Mesenchymal stem cell (in vitro differentiated cells and primary cell): ENCODE measurements around the gene SLC5A12.

Experiments
- DNase-seq: peaks from one replicate; pipeline ENCODE4 v3.0.0-alpha.2; 2013
- H2AFZ ChIP-seq: one replicate; pipeline ENCODE4 v1.6.1; 2013; ENCODE audit warnings: low read depth, mild to moderate bottlenecking, control low read depth, inconsistent platforms, low read length, moderate library complexity
- H2AK5ac ChIP-seq: 2 replicates; pipeline ENCODE4 v1.6.1; 2013; ENCODE audit warnings: low read length, moderate library complexity, mild to moderate bottlenecking, inconsistent platforms; ENCODE audit not compliant: severe bottlenecking
- H2BK120ac ChIP-seq: one replicate; pipeline ENCODE4 v1.6.1; 2013; ENCODE audit warnings: low read depth, mild to moderate bottlenecking, inconsistent platforms, low read length, moderate library complexity
- H2BK12ac ChIP-seq, 2 experiments: one replicate each; pipeline ENCODE4 v1.6.1; 2013; ENCODE audit warnings: inconsistent platforms in 2 of 2, low read length in 2 of 2, mild to moderate bottlenecking in 2 of 2, moderate library complexity in 2 of 2, control low read depth in 1 of 2
- H2BK15ac ChIP-seq: one replicate; pipeline ENCODE4 v1.6.1; 2013; ENCODE audit warnings: mild to moderate bottlenecking, low read depth, inconsistent platforms; ENCODE audit not compliant: poor library complexity, severe bottlenecking
- H2BK5ac ChIP-seq: 2 replicates; pipeline ENCODE4 v1.6.1; 2013; ENCODE audit warnings: low read depth, mild to moderate bottlenecking, low read length, control low read depth, inconsistent platforms; ENCODE audit not compliant: poor library complexity, severe bottlenecking
- H3K14ac ChIP-seq, 2 experiments: one replicate each; pipeline ENCODE4 v1.6.1; 2013; ENCODE audit warnings: inconsistent platforms in 2 of 2, low read length in 2 of 2, control low read depth in 1 of 2, mild to moderate bottlenecking in 1 of 2, moderate library complexity in 1 of 2
- H3K18ac ChIP-seq, 2 experiments: one replicate each; pipeline ENCODE4 v1.6.1; 2013; ENCODE audit warnings: inconsistent platforms in 2 of 2, low read length in 2 of 2, control low read depth in 1 of 2, low read depth in 1 of 2, mild to moderate bottlenecking in 1 of 2
- H3K23ac ChIP-seq, 2 experiments: one replicate each; pipeline ENCODE4 v1.6.1; 2013; ENCODE audit warnings: inconsistent platforms in 2 of 2, low read length in 2 of 2, mild to moderate bottlenecking in 2 of 2, moderate library complexity in 2 of 2, control low read depth in 1 of 2
- H3K27ac ChIP-seq: 2 replicates; pipeline ENCODE4 v1.5.1; 2013; ENCODE audit warnings: mild to moderate bottlenecking, moderate library complexity, low read length, control low read depth, inconsistent platforms; ENCODE audit not compliant: poor library complexity, severe bottlenecking
- H3K27me3 ChIP-seq, 2 experiments: 2 replicates each; pipeline versions ENCODE4 v1.6.1 to v1.7.0; 2013; ENCODE audit warnings: low read length in 2 of 2, mild to moderate bottlenecking in 2 of 2, moderate library complexity in 2 of 2, control low read depth in 1 of 2, inconsistent platforms in 1 of 2; ENCODE audit not compliant: control insufficient read depth in 1 of 2, insufficient read depth in 1 of 2
- H3K36me3 ChIP-seq, 2 experiments: 2 replicates each; pipeline versions ENCODE4 v1.6.1 to v1.7.0; 2013; ENCODE audit warnings: low read length in 2 of 2, control low read depth in 1 of 2, inconsistent platforms in 1 of 2, low read depth in 1 of 2, mild to moderate bottlenecking in 1 of 2; ENCODE audit not compliant: insufficient read depth in 2 of 2, control insufficient read depth in 1 of 2
- H3K4ac ChIP-seq, 2 experiments: one replicate each; pipeline ENCODE4 v1.6.1; 2013; ENCODE audit warnings: inconsistent platforms in 2 of 2, low read length in 2 of 2, mild to moderate bottlenecking in 2 of 2, moderate library complexity in 2 of 2, control low read depth in 1 of 2, low read depth in 1 of 2
- H3K4me1 ChIP-seq: 2 replicates; pipeline ENCODE4 v1.6.1; 2013; ENCODE audit warnings: low read depth, low read length, control low read depth; ENCODE audit not compliant: control insufficient read depth, insufficient read depth
- H3K4me2 ChIP-seq: 2 replicates; pipeline ENCODE4 v1.6.1; 2013; ENCODE audit warnings: low read length, mild to moderate bottlenecking, inconsistent platforms; ENCODE audit not compliant: poor library complexity, severe bottlenecking
- H3K4me3 ChIP-seq, 2 experiments: 2 replicates each; pipeline versions ENCODE4 v1.5.1 to v1.7.0; 2013; ENCODE audit warnings: low read length in 2 of 2, mild to moderate bottlenecking in 2 of 2, control low read depth in 1 of 2, low read depth in 1 of 2; ENCODE audit not compliant: insufficient read depth in 1 of 2
- H3K79me1 ChIP-seq: replicated peaks from 2 replicates; pipeline ENCODE4 v1.6.1; 2013; ENCODE audit warnings: mild to moderate bottlenecking, control low read depth, low read length, inconsistent platforms; ENCODE audit not compliant: poor library complexity, severe bottlenecking
- H3K9ac ChIP-seq: 2 replicates; pipeline ENCODE4 v1.7.0; 2013; ENCODE audit warnings: mild to moderate bottlenecking, low read length, moderate library complexity
- H3K9me3 ChIP-seq: 2 replicates; pipeline ENCODE4 v1.7.0; 2013; ENCODE audit warnings: mild to moderate bottlenecking, low read length; ENCODE audit not compliant: control insufficient read depth
- H4K8ac ChIP-seq: one replicate; pipeline ENCODE4 v1.6.1; 2013; ENCODE audit warnings: inconsistent platforms, mild to moderate bottlenecking, low read length, moderate library complexity
- H4K91ac ChIP-seq: one replicate; pipeline ENCODE4 v1.6.1; 2013; ENCODE audit warnings: mild to moderate bottlenecking, low read length, inconsistent platforms
- WGBS: methylation state at CpG from one replicate; pipeline ENCODE4 v1.1.7; 2013; ENCODE audit warnings: mixed read lengths; 5-methylcytosine and 5-hydroxymethylcytosine counted together

SLC5A12 gene

GRCh38 chr11:26620282-26621045, 101.4 kb downstream of the SLC5A12 start:
- H2BK15ac ChIP-seq = no peak overlapping the region

GRCh38 chr11:26618441-26618840, 103.4 kb downstream of the SLC5A12 start:
- H2AK5ac ChIP-seq = no peak overlapping the region
- H2BK120ac ChIP-seq = no peak overlapping the region

More at GRCh38 chr11:26620282-26621045, 101.4 kb downstream of the SLC5A12 start:
- Histone ChIP-seq H3K14ac (no peak overlapping the region), H3K36me3 (no peaks in the 10 kb centered on the region), H3K9ac (no peak overlapping the region), H2BK120ac (no peak overlapping the region), H4K8ac (no peak overlapping the region), H2AFZ (no peak overlapping the region), H3K79me1 (no peaks in the 10 kb centered on the region), H4K91ac (no peak overlapping the region), H3K4me1 (no peaks in the 10 kb centered on the region), H3K27ac (peak overlapping the region; percentile 3), H2BK5ac (no peak overlapping the region), H2AK5ac (no peak overlapping the region), H3K4ac (no peak overlapping the region), H3K23ac (no peak overlapping the region), H3K18ac (no peak overlapping the region), H2BK12ac (no peak overlapping the region), H3K4me2 (no peak overlapping the region), H3K27me3 (no peaks in the 10 kb centered on the region), H3K4me3 (no peak overlapping the region), H3K9me3 (no peaks in the 10 kb centered on the region)
- WGBS = 90% methylated on average over 1 of the region's 1 CpG
- no peak for DNase-seq

More at GRCh38 chr11:26618441-26618840, 103.4 kb downstream of the SLC5A12 start:
- no peak overlapping the region for H3K4me3 ChIP-seq
- no peak overlapping the region for H3K4ac ChIP-seq
- no peak overlapping the region for H2BK15ac ChIP-seq
- no peak overlapping the region for H2BK5ac ChIP-seq
- H3K4me1 ChIP-seq = peaks cover 3% of the 10 kb centered on the region
- no peak overlapping the region for H2BK12ac ChIP-seq
- H3K23ac ChIP-seq = no peak overlapping the region
- WGBS = no CpG with 5 or more reads among the region's 1 CpG
- H3K27ac ChIP-seq = no peak overlapping the region
- H2AFZ ChIP-seq = no peak overlapping the region
- no peak overlapping the region for H3K18ac ChIP-seq
- no peak for DNase-seq
- H3K79me1 ChIP-seq = no peaks in the 10 kb centered on the region
- H3K36me3 ChIP-seq = no peaks in the 10 kb centered on the region
- H3K9ac ChIP-seq = no peak overlapping the region
- H4K8ac ChIP-seq = no peak overlapping the region
- H3K4me2 ChIP-seq = no peak overlapping the region
- H3K27me3 ChIP-seq = no peaks in the 10 kb centered on the region
- H3K14ac ChIP-seq = no peak overlapping the region
- no peak overlapping the region for H4K91ac ChIP-seq
- H3K9me3 ChIP-seq = no peaks in the 10 kb centered on the region
